ENCODE data around the gene HSPA1B.
"Not testable (repeated sequence)": the region's sequence is repeated elsewhere in the genome, so short reads cannot be mapped to it uniquely, and the experiment has no call there.

The HSPA1B gene

GRCh38 chr6:31797588-31797987 is 29.9 kb upstream of the HSPA1B start:
- Histone ChIP-seq H3K27ac (ENCODE audit: insufficient read depth in 1 of 2, low read depth in 1 of 2, low read length in 2 of 2, poor library complexity in 1 of 2, severe bottlenecking in 2 of 2) (peak overlapping the region in 1 of 2 experiments; percentile 72), H3K4me1 (ENCODE audit: control extremely low read depth in 1 of 4, control insufficient read depth in 4 of 4, insufficient read depth in 4 of 4, low read length in 3 of 4) (peaks cover 14 to 52% (median 47%) of the 10 kb centered on the region in 4 experiments), H3K9me3 (ENCODE audit: control extremely low read depth in 1 of 5, control insufficient read depth in 4 of 5, insufficient read depth in 2 of 5, low read depth in 1 of 5, low read length in 4 of 5) (no peaks in the 10 kb centered on the region), H3K36me3 (ENCODE audit: control insufficient read depth in 4 of 4, insufficient read depth in 4 of 4, low read length in 3 of 4) (peaks cover 0 to 23% (median 5%) of the 10 kb centered on the region in 4 experiments), H3K27me3 (replicated peaks in 2 of 5; ENCODE audit: control insufficient read depth in 4 of 5, insufficient read depth in 5 of 5, low read length in 4 of 5) (no peaks in the 10 kb centered on the region), H3K4me3 (ENCODE audit: control insufficient read depth in 1 of 7, extremely low read depth in 1 of 7, insufficient read depth in 4 of 7, low read depth in 2 of 7, low read length in 6 of 7) (peak overlapping the region in 1 of 7 experiments; percentile 58)
- ChIA-PET POLR2A (interaction anchor here (1.8 kb wide), 1 partner anchor 29 kb away, joined by 6 read pairs; no protein-coding TSS in a partner anchor), CTCF (interaction anchor here (0.5 to 1.3 kb wide), 4 partner anchors 8 to 35 kb away, joined by 3 to 5 read pairs (median 3); no protein-coding TSS in a partner anchor)
- DNase-seq, result peak in 2 of 3 donors; percentile 39 to 59
- WGBS (ENCODE audit: insufficient coverage), result 0% methylated on average over 4 of the region's 5 CpGs

GRCh38 chr6:31799781-31800180 is 27.8 kb upstream of the HSPA1B start:
- no peak overlapping the region for H3K4me3 ChIP-seq (ENCODE audit: control insufficient read depth in 1 of 7, extremely low read depth in 1 of 7, insufficient read depth in 4 of 7, low read depth in 2 of 7, low read length in 6 of 7)
- H3K4me1 ChIP-seq (ENCODE audit: control extremely low read depth in 1 of 4, control insufficient read depth in 4 of 4, insufficient read depth in 4 of 4, low read length in 3 of 4), result peaks cover 6 to 31% (median 27%) of the 10 kb centered on the region in 4 experiments
- no peak overlapping the region for H3K27ac ChIP-seq (ENCODE audit: insufficient read depth in 1 of 2, low read depth in 1 of 2, low read length in 2 of 2, poor library complexity in 1 of 2, severe bottlenecking in 2 of 2)
- ChIA-PET POLR2A (interaction anchor here (1.6 kb wide), 1 partner anchor 57 kb away, joined by 4 read pairs; no protein-coding TSS in a partner anchor), CTCF (interaction anchor here (1.2 to 1.6 kb wide), 6 partner anchors 9 to 30 kb away, joined by 3 to 6 read pairs (median 5); no protein-coding TSS in a partner anchor)
- no CpG with 5 or more reads among the region's 12 CpGs for WGBS (ENCODE audit: insufficient coverage)
- no peak for DNase-seq
- H3K36me3 ChIP-seq (ENCODE audit: control insufficient read depth in 4 of 4, insufficient read depth in 4 of 4, low read length in 3 of 4), result peaks cover 0 to 30% (median 13%) of the 10 kb centered on the region in 4 experiments
- no peaks in the 10 kb centered on the region for H3K27me3 ChIP-seq (replicated peaks in 2 of 5; ENCODE audit: control insufficient read depth in 4 of 5, insufficient read depth in 5 of 5, low read length in 4 of 5)
- H3K9me3 ChIP-seq (ENCODE audit: control extremely low read depth in 1 of 5, control insufficient read depth in 4 of 5, insufficient read depth in 2 of 5, low read depth in 1 of 5, low read length in 4 of 5), result no peaks in the 10 kb centered on the region

GRCh38 chr6:31801031-31801927 is 26.3 kb upstream of the HSPA1B start:
- H3K4me3 ChIP-seq (ENCODE audit: control insufficient read depth in 1 of 7, extremely low read depth in 1 of 7, insufficient read depth in 4 of 7, low read depth in 2 of 7, low read length in 6 of 7); H3K27me3 ChIP-seq (replicated peaks in 2 of 5; ENCODE audit: control insufficient read depth in 4 of 5, insufficient read depth in 5 of 5, low read length in 4 of 5); DNase-seq; H3K27ac ChIP-seq (ENCODE audit: insufficient read depth in 1 of 2, low read depth in 1 of 2, low read length in 2 of 2, poor library complexity in 1 of 2, severe bottlenecking in 2 of 2); POLR2A ChIA-PET; H3K9me3 ChIP-seq (ENCODE audit: control extremely low read depth in 1 of 5, control insufficient read depth in 4 of 5, insufficient read depth in 2 of 5, low read depth in 1 of 5, low read length in 4 of 5): not testable (repeated sequence)
- CTCF ChIA-PET, result interaction anchor here (1.3 kb wide), 1 partner anchor 74 kb away, joined by 3 read pairs; no protein-coding TSS in a partner anchor
- 97% methylated on average over 5 of the region's 8 CpGs for WGBS (ENCODE audit: insufficient coverage)
- peaks cover 8 to 29% (median 24%) of the 10 kb centered on the region in 4 experiments for H3K4me1 ChIP-seq (ENCODE audit: control extremely low read depth in 1 of 4, control insufficient read depth in 4 of 4, insufficient read depth in 4 of 4, low read length in 3 of 4)
- H3K36me3 ChIP-seq (ENCODE audit: control insufficient read depth in 4 of 4, insufficient read depth in 4 of 4, low read length in 3 of 4), result peaks cover 0 to 30% (median 13%) of the 10 kb centered on the region in 4 experiments

GRCh38 chr6:31805939-31806469 is 21.5 kb upstream of the HSPA1B start:
- H3K36me3 ChIP-seq (ENCODE audit: control insufficient read depth in 4 of 4, insufficient read depth in 4 of 4, low read length in 3 of 4), result peaks cover 0 to 16% (median 8%) of the 10 kb centered on the region in 4 experiments
- 3% methylated on average over 4 of the region's 7 CpGs for WGBS (ENCODE audit: insufficient coverage)
- peak overlapping the region; percentile 73 to 98 (median 95) for H3K4me3 ChIP-seq (ENCODE audit: control insufficient read depth in 1 of 7, extremely low read depth in 1 of 7, insufficient read depth in 4 of 7, low read depth in 2 of 7, low read length in 6 of 7)

GRCh38 chr6:31806470-31807272 is 20.9 kb upstream of the HSPA1B start, which contains the start of gene LSM2:
TSS of gene LSM2 (minus strand) at chr6:31806966. CDS start at chr6:31806757, 209 bp downstream.
- peak within 1 kb of the TSS; percentile 73 to 98 (median 95) for H3K4me3 ChIP-seq (ENCODE audit: control insufficient read depth in 1 of 7, extremely low read depth in 1 of 7, insufficient read depth in 4 of 7, low read depth in 2 of 7, low read length in 6 of 7)
- peak; percentile 94 to 97 (median 97) for DNase-seq
- POLR2A ChIA-PET, result interaction anchor here (0.5 to 2.6 kb wide), 9 partner anchors 8 to 154 kb away, joined by 3 to 14 read pairs (median 5); partner anchors contain the start of genes CLIC1, HSPA1A, HSPA1L and MSH5
- under 1% methylated on average over 46 of the region's 51 CpGs for WGBS (ENCODE audit: insufficient coverage)
- CTCF ChIA-PET, result interaction anchor here (0.6 to 3.6 kb wide), 18 partner anchors 9 to 256 kb away, joined by 3 to 18 read pairs (median 4); partner anchors contain the start of genes HSPA1B, MSH5 and VARS1
- H3K9me3 ChIP-seq (ENCODE audit: control extremely low read depth in 1 of 5, control insufficient read depth in 4 of 5, insufficient read depth in 2 of 5, low read depth in 1 of 5, low read length in 4 of 5), result no peaks in the 10 kb centered on the region
- peaks cover 0 to 13% (median 8%) of the 10 kb centered on the region in 4 experiments for H3K36me3 ChIP-seq (ENCODE audit: control insufficient read depth in 4 of 4, insufficient read depth in 4 of 4, low read length in 3 of 4)
- no peaks in the 10 kb centered on the region for H3K27me3 ChIP-seq (replicated peaks in 2 of 5; ENCODE audit: control insufficient read depth in 4 of 5, insufficient read depth in 5 of 5, low read length in 4 of 5)
- peaks cover 6 to 15% (median 11%) of the 10 kb centered on the region in 4 experiments for H3K4me1 ChIP-seq (ENCODE audit: control extremely low read depth in 1 of 4, control insufficient read depth in 4 of 4, insufficient read depth in 4 of 4, low read length in 3 of 4)
- H3K27ac ChIP-seq (ENCODE audit: insufficient read depth in 1 of 2, low read depth in 1 of 2, low read length in 2 of 2, poor library complexity in 1 of 2, severe bottlenecking in 2 of 2), result peak within 1 kb of the TSS; percentile 85 to 94

More at GRCh38 chr6:31805939-31806469, 21.5 kb upstream of the HSPA1B start:
- no peak for DNase-seq
- Histone ChIP-seq H3K27ac (ENCODE audit: insufficient read depth in 1 of 2, low read depth in 1 of 2, low read length in 2 of 2, poor library complexity in 1 of 2, severe bottlenecking in 2 of 2) (peak overlapping the region; percentile 85 to 94), H3K9me3 (ENCODE audit: control extremely low read depth in 1 of 5, control insufficient read depth in 4 of 5, insufficient read depth in 2 of 5, low read depth in 1 of 5, low read length in 4 of 5) (no peaks in the 10 kb centered on the region), H3K27me3 (replicated peaks in 2 of 5; ENCODE audit: control insufficient read depth in 4 of 5, insufficient read depth in 5 of 5, low read length in 4 of 5) (no peaks in the 10 kb centered on the region), H3K4me1 (ENCODE audit: control extremely low read depth in 1 of 4, control insufficient read depth in 4 of 4, insufficient read depth in 4 of 4, low read length in 3 of 4) (peaks cover 6 to 15% (median 11%) of the 10 kb centered on the region in 4 experiments)
- ChIA-PET POLR2A (interaction anchor here (0.7 to 2.6 kb wide), 7 partner anchors 9 to 1628 kb away, joined by 3 to 14 read pairs (median 6); partner anchors contain the start of genes CLIC1, HSPA1A, HSPA1L and VARS1), CTCF (interaction anchor here (0.6 to 3.6 kb wide), 9 partner anchors 8 to 67 kb away, joined by 3 to 18 read pairs (median 5); partner anchors contain the start of genes MSH5 and VARS1)

- DNase-seq; H3K36me3 ChIP-seq (ENCODE audit: control insufficient read depth in 4 of 4, insufficient read depth in 4 of 4, low read length in 3 of 4); H3K9me3 ChIP-seq (ENCODE audit: control extremely low read depth in 1 of 5, control insufficient read depth in 4 of 5, insufficient read depth in 2 of 5, low read depth in 1 of 5, low read length in 4 of 5); H3K4me3 ChIP-seq (ENCODE audit: control insufficient read depth in 1 of 7, extremely low read depth in 1 of 7, insufficient read depth in 4 of 7, low read depth in 2 of 7, low read length in 6 of 7); H3K27ac ChIP-seq (ENCODE audit: insufficient read depth in 1 of 2, low read depth in 1 of 2, low read length in 2 of 2, poor library complexity in 1 of 2, severe bottlenecking in 2 of 2); POLR2A ChIA-PET; H3K27me3 ChIP-seq (replicated peaks in 2 of 5; ENCODE audit: control insufficient read depth in 4 of 5, insufficient read depth in 5 of 5, low read length in 4 of 5): not testable (repeated sequence)
- WGBS (ENCODE audit: insufficient coverage), result 94% methylated on average over 3 of the region's 10 CpGs
- CTCF ChIA-PET, result interaction anchor here (1.5 to 1.8 kb wide), 2 partner anchors 10 to 13 kb away, joined by 4 to 5 read pairs; partner anchors contain the start of gene VARS1
- peaks cover 6 to 18% (median 14%) of the 10 kb centered on the region in 4 experiments for H3K4me1 ChIP-seq (ENCODE audit: control extremely low read depth in 1 of 4, control insufficient read depth in 4 of 4, insufficient read depth in 4 of 4, low read length in 3 of 4)
These were observed 18.9 kb upstream of the HSPA1B start for GRCh38 chr6:31808599-31808998.
